Measurements from ENCODE around the gene LARP1. TPM values are rescaled to one million over a fixed set of nuclear protein-coding genes. Genes with fewer than 3 reads are reported as not detected.
"Not testable (repeated sequence)": the region's sequence is repeated elsewhere in the genome, so short reads cannot be mapped to it uniquely, and the experiment has no call there.

The LARP1 gene
- total RNA-seq, 2 experiments from 2014 or later = 285 to 292 TPM

- H3K27ac Mint-ChIP-seq, H3K9me3 Mint-ChIP-seq, DNase-seq, H3K36me3 Mint-ChIP-seq, H3K27me3 Mint-ChIP-seq, H3K4me3 Mint-ChIP-seq: not testable (repeated sequence)
- H3K4me1 Mint-ChIP-seq = peaks cover 18% of the 10 kb centered on the region
Observed at GRCh38 chr5:154750641-154751040, 4.5 kb upstream of the LARP1 start.

- Mint-ChIP-seq H3K4me1 (peaks cover 21% of the 10 kb centered on the region), H3K36me3 (peaks cover 11% of the 10 kb centered on the region), H3K4me3 (no peak overlapping the region), H3K27me3 (no peaks in the 10 kb centered on the region), H3K27ac (no peak overlapping the region), H3K9me3 (no peaks in the 10 kb centered on the region)
- no peak for DNase-seq
Observed at GRCh38 chr5:154751854-154752253, 3.3 kb upstream of the LARP1 start.

GRCh38 chr5:154753792-154754191 lies 1.4 kb upstream of the LARP1 start:
- H3K36me3 Mint-ChIP-seq = peaks cover 21% of the 10 kb centered on the region
- DNase-seq = no peak

GRCh38 chr5:154754460-154755360 lies 467 bp upstream of the LARP1 start:
- H3K27me3 Mint-ChIP-seq = no peaks in the 10 kb centered on the region
- H3K4me3 Mint-ChIP-seq = peak overlapping the region; percentile 91
- H3K4me1 Mint-ChIP-seq = peaks cover 41% of the 10 kb centered on the region
- H3K36me3 Mint-ChIP-seq = peaks cover 26% of the 10 kb centered on the region
- peak overlapping the region; percentile 99 for H3K27ac Mint-ChIP-seq
- peak; percentile 99 for DNase-seq
- H3K9me3 Mint-ChIP-seq = no peaks in the 10 kb centered on the region

More at GRCh38 chr5:154753792-154754191, 1.4 kb upstream of the LARP1 start:
- peaks cover 32% of the 10 kb centered on the region for H3K4me1 Mint-ChIP-seq
- H3K4me3 Mint-ChIP-seq = peak overlapping the region; percentile 91
- H3K27me3 Mint-ChIP-seq = no peaks in the 10 kb centered on the region
- peak overlapping the region; percentile 99 for H3K27ac Mint-ChIP-seq
- no peaks in the 10 kb centered on the region for H3K9me3 Mint-ChIP-seq

- no peaks in the 10 kb centered on the region for H3K27me3 Mint-ChIP-seq
- H3K4me1 Mint-ChIP-seq = peaks cover 56% of the 10 kb centered on the region
- no peaks in the 10 kb centered on the region for H3K9me3 Mint-ChIP-seq
- H3K27ac Mint-ChIP-seq = peak overlapping the region; percentile 95
- peak; percentile 32 for DNase-seq
- H3K36me3 Mint-ChIP-seq = peaks cover 26% of the 10 kb centered on the region
- peak overlapping the region; percentile 90 for H3K4me3 Mint-ChIP-seq
Observed at GRCh38 chr5:154756009-154756867, 1.1 kb downstream of the LARP1 start.

GRCh38 chr5:154756868-154757813 lies 2.0 kb downstream of the LARP1 start:
- Mint-ChIP-seq H3K27ac (peak overlapping the region; percentile 95), H3K27me3 (no peaks in the 10 kb centered on the region), H3K36me3 (peaks cover 30% of the 10 kb centered on the region), H3K4me1 (peaks cover 64% of the 10 kb centered on the region), H3K4me3 (peak overlapping the region; percentile 90), H3K9me3 (no peaks in the 10 kb centered on the region)
- DNase-seq = peak; percentile 74

GRCh38 chr5:154757814-154758406 lies 2.7 kb downstream of the LARP1 start:
- Mint-ChIP-seq H3K27me3 (no peaks in the 10 kb centered on the region), H3K4me3 (peak overlapping the region; percentile 89), H3K4me1 (peaks cover 69% of the 10 kb centered on the region), H3K9me3 (no peaks in the 10 kb centered on the region), H3K36me3 (peaks cover 30% of the 10 kb centered on the region), H3K27ac (peak overlapping the region; percentile 72)
- peak; percentile 48 for DNase-seq

GRCh38 chr5:154758493-154758892 lies 3.3 kb downstream of the LARP1 start:
- Mint-ChIP-seq H3K4me3 (peak overlapping the region; percentile 86), H3K4me1 (peaks cover 68% of the 10 kb centered on the region), H3K27me3 (no peaks in the 10 kb centered on the region), H3K36me3 (peaks cover 31% of the 10 kb centered on the region), H3K9me3 (no peaks in the 10 kb centered on the region), H3K27ac (peak overlapping the region; percentile 72)
- no peak for DNase-seq

GRCh38 chr5:154758977-154759376 lies 3.8 kb downstream of the LARP1 start:
- Mint-ChIP-seq H3K27me3 (no peaks in the 10 kb centered on the region), H3K36me3 (peaks cover 28% of the 10 kb centered on the region), H3K4me3 (peak overlapping the region; percentile 86), H3K27ac (peak overlapping the region; percentile 72), H3K9me3 (no peaks in the 10 kb centered on the region), H3K4me1 (peaks cover 66% of the 10 kb centered on the region)
- DNase-seq = no peak

- not testable (repeated sequence) for H3K27me3 Mint-ChIP-seq, H3K9me3 Mint-ChIP-seq, DNase-seq
- peaks cover 28% of the 10 kb centered on the region for H3K36me3 Mint-ChIP-seq
- peak overlapping the region; percentile 86 for H3K4me3 Mint-ChIP-seq
- peak overlapping the region; percentile 74 for H3K27ac Mint-ChIP-seq
- H3K4me1 Mint-ChIP-seq = peaks cover 63% of the 10 kb centered on the region
Observed at GRCh38 chr5:154759868-154760267, 4.7 kb downstream of the LARP1 start.

GRCh38 chr5:154761046-154761736 lies 6.0 kb downstream of the LARP1 start:
- Mint-ChIP-seq H3K9me3 (no peaks in the 10 kb centered on the region), H3K4me1 (peaks cover 76% of the 10 kb centered on the region), H3K36me3 (peaks cover 38% of the 10 kb centered on the region), H3K27ac (peak overlapping the region; percentile 74), H3K27me3 (no peaks in the 10 kb centered on the region), H3K4me3 (peak overlapping the region; percentile 58)
- peak; percentile 47 for DNase-seq

GRCh38 chr5:154762261-154762660 lies 7.1 kb downstream of the LARP1 start:
- Mint-ChIP-seq H3K9me3 (no peaks in the 10 kb centered on the region), H3K4me1 (peaks cover 84% of the 10 kb centered on the region), H3K27me3 (no peaks in the 10 kb centered on the region), H3K36me3 (peaks cover 36% of the 10 kb centered on the region), H3K27ac (peak overlapping the region; percentile 14), H3K4me3 (no peak overlapping the region)
- no peak for DNase-seq

- Mint-ChIP-seq H3K36me3 (peaks cover 37% of the 10 kb centered on the region), H3K4me1 (peaks cover 89% of the 10 kb centered on the region), H3K27me3 (no peaks in the 10 kb centered on the region), H3K27ac (peak overlapping the region; percentile 14), H3K9me3 (no peaks in the 10 kb centered on the region), H3K4me3 (no peak overlapping the region)
- no peak for DNase-seq
Observed at GRCh38 chr5:154762700-154763099, 7.5 kb downstream of the LARP1 start.
